ENCODE results near the gene NELFCD.
A peak's percentile ranks its signal among the peaks of the same experiment; 100 is the strongest.

Gene NELFCD

DNA sequence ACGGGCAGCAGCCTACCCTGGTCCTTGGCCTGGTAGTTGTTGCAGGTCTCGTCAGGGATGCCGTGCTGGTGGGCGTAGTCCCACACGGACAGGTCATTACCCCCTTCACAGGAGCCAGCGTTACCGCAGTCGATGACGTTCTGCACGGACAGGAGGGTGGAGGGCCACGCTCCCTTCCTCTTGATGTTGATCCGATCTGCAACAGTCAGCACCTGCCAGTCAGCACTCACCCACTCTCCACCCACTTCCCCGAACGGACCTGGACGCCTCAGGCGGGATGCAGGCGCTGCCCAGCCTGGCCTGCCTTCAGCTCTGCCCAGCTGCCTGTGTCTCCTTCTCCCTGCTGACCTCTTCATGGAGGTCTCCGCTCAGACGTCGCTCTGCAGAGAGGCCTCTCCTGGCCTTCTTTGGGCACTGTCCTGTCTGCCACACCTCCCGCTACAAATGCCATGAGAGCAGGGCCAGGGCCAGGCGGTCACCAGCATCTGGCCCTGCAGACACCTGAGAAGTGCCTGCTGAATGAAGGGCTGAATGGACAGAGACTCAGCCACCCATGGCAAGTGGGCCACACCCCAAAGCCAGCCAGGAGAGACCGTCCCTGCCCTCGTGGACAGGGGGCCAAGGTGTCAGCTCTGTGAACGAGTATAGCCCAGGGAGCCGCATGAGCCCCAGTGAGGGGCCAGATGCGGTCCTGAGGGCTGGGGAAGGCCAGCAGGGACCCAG is 20.6 kb downstream of the NELFCD start:
- no peak overlapping the region for H3K27ac ChIP-seq (ENCODE audit: low read depth, low read length)
- H3K27me3 ChIP-seq (ENCODE audit: control insufficient read depth in 5 of 5, insufficient read depth in 4 of 5, low read length in 5 of 5) = no peaks in the 10 kb centered on the region
- no peaks in the 10 kb centered on the region for H3K9me3 ChIP-seq (ENCODE audit: control insufficient read depth in 5 of 5, low read length in 5 of 5)
- no peak overlapping the region for H3K9ac ChIP-seq (ENCODE audit: low read length in 5 of 5)
- H3K4me1 ChIP-seq (ENCODE audit: control insufficient read depth in 5 of 5, insufficient read depth in 5 of 5, low read length in 5 of 5) = peaks cover 7 to 47% (median 34%) of the 10 kb centered on the region in 5 donors
- H3K4me3 ChIP-seq (ENCODE audit: low read depth in 1 of 5, low read length in 5 of 5) = no peak overlapping the region
- H3K36me3 ChIP-seq (ENCODE audit: control insufficient read depth in 5 of 5, insufficient read depth in 5 of 5, low read length in 5 of 5) = peaks cover 3 to 74% (median 61%) of the 10 kb centered on the region in 5 donors

DNA sequence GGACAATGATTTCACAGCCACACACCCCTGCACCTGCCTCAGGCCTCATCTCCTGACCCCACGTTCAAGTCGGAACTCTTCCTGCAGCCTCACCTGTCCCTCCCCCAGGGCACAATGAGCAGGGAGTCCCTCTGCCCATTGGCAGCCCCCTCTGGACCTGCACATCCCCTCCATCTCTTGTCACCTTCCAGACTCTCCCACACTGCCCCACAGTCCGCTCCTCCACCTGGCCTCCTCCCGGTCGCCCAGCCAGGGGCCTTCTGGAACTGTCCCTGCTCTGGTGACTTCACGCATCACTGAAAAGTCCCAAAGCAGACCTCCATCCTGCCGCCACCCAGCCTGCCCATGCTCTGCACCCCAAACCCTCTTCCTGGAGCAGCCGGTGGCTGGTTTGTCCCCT is 21.3 kb downstream of the NELFCD start:
- Histone ChIP-seq H3K27ac (ENCODE audit: low read depth, low read length) (no peak overlapping the region), H3K36me3 (ENCODE audit: control insufficient read depth in 5 of 5, insufficient read depth in 5 of 5, low read length in 5 of 5) (peaks cover 3 to 67% (median 53%) of the 10 kb centered on the region in 5 donors), H3K27me3 (ENCODE audit: control insufficient read depth in 5 of 5, insufficient read depth in 4 of 5, low read length in 5 of 5) (no peaks in the 10 kb centered on the region), H3K9me3 (ENCODE audit: control insufficient read depth in 5 of 5, low read length in 5 of 5) (no peaks in the 10 kb centered on the region), H3K4me1 (ENCODE audit: control insufficient read depth in 5 of 5, insufficient read depth in 5 of 5, low read length in 5 of 5) (peaks cover 7 to 51% (median 36%) of the 10 kb centered on the region in 5 donors), H3K9ac (ENCODE audit: low read length in 5 of 5) (no peak overlapping the region), H3K4me3 (ENCODE audit: low read depth in 1 of 5, low read length in 5 of 5) (no peak overlapping the region)

DNA sequence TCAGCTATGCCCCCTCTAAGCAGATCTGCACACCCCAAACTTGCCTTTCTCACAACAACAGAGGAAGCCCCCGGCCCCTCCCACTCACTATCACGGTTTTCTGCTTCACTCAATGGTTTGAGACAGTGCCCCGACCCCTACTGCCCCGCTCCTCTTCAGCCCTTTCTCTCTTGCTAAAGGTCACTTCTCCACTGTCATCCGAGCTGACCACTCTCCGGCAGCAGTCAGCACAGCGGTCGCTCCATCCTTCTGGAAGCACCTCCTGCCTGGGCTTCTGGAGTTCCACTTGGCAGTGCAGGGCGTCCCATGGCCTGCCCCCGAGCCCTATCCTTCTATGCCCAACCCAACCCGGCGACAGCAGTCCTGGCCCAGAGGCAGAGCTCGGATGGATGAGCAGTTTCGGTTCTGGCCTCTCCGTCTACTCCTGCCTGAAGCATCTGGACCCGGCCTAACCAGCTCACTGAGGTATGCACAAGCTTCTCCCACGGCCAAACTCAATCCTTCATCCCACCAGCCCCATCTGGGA is 21.9 kb downstream of the NELFCD start:
- Histone ChIP-seq H3K4me3 (ENCODE audit: low read depth in 1 of 5, low read length in 5 of 5) (no peak overlapping the region), H3K36me3 (ENCODE audit: control insufficient read depth in 5 of 5, insufficient read depth in 5 of 5, low read length in 5 of 5) (peaks cover under 1 to 61% (median 47%) of the 10 kb centered on the region in 5 donors), H3K27me3 (ENCODE audit: control insufficient read depth in 5 of 5, insufficient read depth in 4 of 5, low read length in 5 of 5) (no peaks in the 10 kb centered on the region), H3K27ac (ENCODE audit: low read depth, low read length) (no peak overlapping the region), H3K9me3 (ENCODE audit: control insufficient read depth in 5 of 5, low read length in 5 of 5) (no peaks in the 10 kb centered on the region), H3K4me1 (ENCODE audit: control insufficient read depth in 5 of 5, insufficient read depth in 5 of 5, low read length in 5 of 5) (peaks cover 7 to 56% (median 41%) of the 10 kb centered on the region in 5 donors), H3K9ac (ENCODE audit: low read length in 5 of 5) (peak overlapping the region in 1 of 5 donors; percentile 23)

DNA sequence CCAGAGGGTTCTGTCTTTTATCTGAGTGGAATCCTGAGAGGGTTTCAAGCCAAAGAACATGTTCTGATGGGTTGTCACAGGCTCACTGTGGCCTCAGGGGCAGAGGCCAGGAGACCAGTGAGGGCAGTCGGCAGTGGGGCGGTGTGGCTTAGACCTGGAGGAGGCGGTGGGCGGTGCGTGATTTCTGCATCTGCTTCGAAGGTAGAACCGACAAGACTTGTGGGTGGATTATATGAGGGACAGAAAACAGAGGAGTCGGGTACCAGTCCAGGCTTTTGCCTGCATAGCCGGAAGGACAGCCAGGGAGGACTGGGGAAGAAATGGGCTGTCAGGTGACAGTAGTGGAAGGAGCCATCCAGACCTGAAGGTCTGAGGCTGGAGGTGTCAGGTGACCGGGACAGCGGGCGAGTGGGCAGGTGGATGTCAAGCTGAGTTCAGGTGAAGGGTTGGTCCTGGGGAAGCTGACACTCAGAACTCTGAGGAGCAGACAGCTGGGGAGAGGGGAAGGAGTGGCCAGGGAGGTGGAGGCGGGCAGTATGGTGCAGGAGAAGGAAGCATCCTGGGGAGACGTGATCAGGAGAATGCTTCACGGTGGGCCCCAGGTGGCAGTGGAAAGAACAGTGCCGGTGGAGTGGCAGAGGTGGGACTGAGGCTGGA is 22.9 kb downstream of the NELFCD start:
- Histone ChIP-seq H3K4me1 (ENCODE audit: control insufficient read depth in 5 of 5, insufficient read depth in 5 of 5, low read length in 5 of 5) (peaks cover 10 to 65% (median 49%) of the 10 kb centered on the region in 5 donors), H3K9me3 (ENCODE audit: control insufficient read depth in 5 of 5, low read length in 5 of 5) (no peaks in the 10 kb centered on the region), H3K36me3 (ENCODE audit: control insufficient read depth in 5 of 5, insufficient read depth in 5 of 5, low read length in 5 of 5) (peaks cover 0 to 51% (median 39%) of the 10 kb centered on the region in 5 donors), H3K27ac (ENCODE audit: low read depth, low read length) (peak overlapping the region; percentile 77), H3K4me3 (ENCODE audit: low read depth in 1 of 5, low read length in 5 of 5) (peak overlapping the region in 2 of 5 donors; percentile 31 to 90), H3K9ac (ENCODE audit: low read length in 5 of 5) (peak overlapping the region in 2 of 5 donors; percentile 31 to 46), H3K27me3 (ENCODE audit: control insufficient read depth in 5 of 5, insufficient read depth in 4 of 5, low read length in 5 of 5) (no peaks in the 10 kb centered on the region)

DNA sequence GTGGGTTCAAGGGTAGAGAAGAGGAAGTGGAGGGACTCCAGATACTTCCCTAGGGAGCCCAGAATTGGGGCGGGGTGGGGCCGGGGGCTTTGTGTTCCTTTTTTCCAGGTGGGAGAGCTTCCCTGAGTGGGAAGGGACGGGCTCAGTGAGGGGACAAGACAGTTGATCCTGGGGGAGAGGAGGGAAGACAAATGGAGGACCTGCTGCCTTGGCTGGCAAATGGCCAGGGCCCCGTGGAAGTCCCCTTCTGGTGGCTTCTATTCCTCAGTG is 23.4 kb downstream of the NELFCD start:
- no peaks in the 10 kb centered on the region for H3K27me3 ChIP-seq (ENCODE audit: control insufficient read depth in 5 of 5, insufficient read depth in 4 of 5, low read length in 5 of 5)
- H3K36me3 ChIP-seq (ENCODE audit: control insufficient read depth in 5 of 5, insufficient read depth in 5 of 5, low read length in 5 of 5) = peaks cover 0 to 47% (median 34%) of the 10 kb centered on the region in 5 donors
- peaks cover 11 to 69% (median 53%) of the 10 kb centered on the region in 5 donors for H3K4me1 ChIP-seq (ENCODE audit: control insufficient read depth in 5 of 5, insufficient read depth in 5 of 5, low read length in 5 of 5)
- no peaks in the 10 kb centered on the region for H3K9me3 ChIP-seq (ENCODE audit: control insufficient read depth in 5 of 5, low read length in 5 of 5)
- peak overlapping the region in 4 of 5 donors; percentile 81 to 92 (median 88) for H3K4me3 ChIP-seq (ENCODE audit: low read depth in 1 of 5, low read length in 5 of 5)
- peak overlapping the region in 3 of 5 donors; percentile 31 to 97 (median 46) for H3K9ac ChIP-seq (ENCODE audit: low read length in 5 of 5)
- H3K27ac ChIP-seq (ENCODE audit: low read depth, low read length) = peak overlapping the region; percentile 77

DNA sequence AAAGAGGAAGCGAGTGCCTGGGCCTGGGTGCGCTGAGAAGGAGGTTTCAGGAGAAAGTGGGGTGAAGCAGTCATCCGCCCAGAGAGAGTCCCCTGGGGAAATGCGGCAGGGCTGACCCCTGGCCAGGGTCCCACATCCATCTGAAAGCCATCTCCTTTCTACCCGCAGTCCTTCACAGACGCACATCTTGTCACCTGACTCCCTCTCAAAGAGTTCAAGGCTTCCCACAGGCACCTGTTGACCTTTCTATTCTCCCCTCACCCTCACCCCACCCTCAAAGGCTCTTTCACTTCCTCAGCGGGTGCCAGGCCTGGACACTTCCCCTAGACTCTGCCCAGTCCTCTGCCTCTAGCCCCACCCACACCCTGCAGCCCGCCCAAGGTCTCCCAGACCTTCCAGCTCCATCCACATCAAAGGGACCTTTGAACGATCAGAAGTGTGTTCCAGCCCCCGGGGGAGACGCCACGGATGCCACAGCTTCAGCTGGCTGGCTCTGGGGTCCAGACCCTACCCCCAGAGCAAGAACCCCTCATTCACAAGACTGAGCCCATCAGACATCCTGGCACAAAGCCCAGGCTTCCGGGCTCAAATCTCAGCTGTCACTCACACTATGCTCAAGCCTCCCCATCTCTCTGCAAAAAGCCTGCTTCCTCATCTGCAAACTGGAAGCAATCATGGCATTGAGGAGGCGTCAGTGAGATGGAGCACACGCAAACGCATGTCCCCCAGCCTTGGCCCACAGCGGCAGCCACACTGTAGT is 23.9 kb downstream of the NELFCD start:
- peak overlapping the region; percentile 69 to 92 (median 87) for H3K4me3 ChIP-seq (ENCODE audit: low read depth in 1 of 5, low read length in 5 of 5)
- H3K4me1 ChIP-seq (ENCODE audit: control insufficient read depth in 5 of 5, insufficient read depth in 5 of 5, low read length in 5 of 5) = peaks cover 11 to 74% (median 59%) of the 10 kb centered on the region in 5 donors
- H3K27ac ChIP-seq (ENCODE audit: low read depth, low read length) = peak overlapping the region; percentile 77
- H3K36me3 ChIP-seq (ENCODE audit: control insufficient read depth in 5 of 5, insufficient read depth in 5 of 5, low read length in 5 of 5) = peaks cover 0 to 43% (median 32%) of the 10 kb centered on the region in 5 donors
- no peaks in the 10 kb centered on the region for H3K9me3 ChIP-seq (ENCODE audit: control insufficient read depth in 5 of 5, low read length in 5 of 5)
- no peaks in the 10 kb centered on the region for H3K27me3 ChIP-seq (ENCODE audit: control insufficient read depth in 5 of 5, insufficient read depth in 4 of 5, low read length in 5 of 5)
- H3K9ac ChIP-seq (ENCODE audit: low read length in 5 of 5) = peak overlapping the region; percentile 77 to 98 (median 95)

DNA sequence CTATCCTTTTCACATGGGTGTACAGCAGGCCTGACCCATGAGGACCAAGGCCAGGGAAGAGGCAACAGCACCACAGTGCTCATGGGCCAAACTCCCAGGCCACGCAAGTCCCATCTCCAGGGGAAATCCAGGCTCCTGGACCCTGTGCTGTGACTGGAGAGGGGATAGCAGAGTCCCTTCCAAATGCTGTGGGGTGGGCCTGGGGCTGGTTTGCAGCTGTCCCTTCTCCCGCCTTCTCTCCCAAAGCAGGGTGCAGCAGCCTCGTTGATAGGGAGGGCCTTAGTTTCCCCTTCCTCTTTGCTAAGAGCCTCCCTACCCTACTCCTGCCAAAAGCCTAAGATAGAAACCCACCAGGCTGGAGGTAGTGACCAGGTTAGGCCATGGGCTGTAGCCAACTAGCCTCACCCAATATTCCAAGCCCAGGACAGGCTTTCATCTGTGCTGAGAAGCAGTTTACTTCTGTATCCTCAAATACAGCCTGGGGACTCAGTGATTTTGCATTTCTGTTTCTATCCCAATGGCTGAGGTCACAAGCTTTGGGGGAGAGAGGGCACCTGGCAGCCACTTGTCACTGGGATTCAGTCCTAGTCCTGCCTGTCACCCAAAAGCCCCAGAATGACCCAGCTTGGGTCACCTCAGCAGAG is 24.6 kb downstream of the NELFCD start:
- H3K36me3 ChIP-seq (ENCODE audit: control insufficient read depth in 5 of 5, insufficient read depth in 5 of 5, low read length in 5 of 5) = peaks cover 0 to 36% (median 30%) of the 10 kb centered on the region in 5 donors
- peak overlapping the region; percentile 77 for H3K27ac ChIP-seq (ENCODE audit: low read depth, low read length)
- H3K27me3 ChIP-seq (ENCODE audit: control insufficient read depth in 5 of 5, insufficient read depth in 4 of 5, low read length in 5 of 5) = no peaks in the 10 kb centered on the region
- H3K4me3 ChIP-seq (ENCODE audit: low read depth in 1 of 5, low read length in 5 of 5) = peak overlapping the region; percentile 69 to 92 (median 87)
- H3K9ac ChIP-seq (ENCODE audit: low read length in 5 of 5) = peak overlapping the region; percentile 77 to 98 (median 95)
- peaks cover 13 to 81% (median 66%) of the 10 kb centered on the region in 5 donors for H3K4me1 ChIP-seq (ENCODE audit: control insufficient read depth in 5 of 5, insufficient read depth in 5 of 5, low read length in 5 of 5)
- H3K9me3 ChIP-seq (ENCODE audit: control insufficient read depth in 5 of 5, low read length in 5 of 5) = no peaks in the 10 kb centered on the region

DNA sequence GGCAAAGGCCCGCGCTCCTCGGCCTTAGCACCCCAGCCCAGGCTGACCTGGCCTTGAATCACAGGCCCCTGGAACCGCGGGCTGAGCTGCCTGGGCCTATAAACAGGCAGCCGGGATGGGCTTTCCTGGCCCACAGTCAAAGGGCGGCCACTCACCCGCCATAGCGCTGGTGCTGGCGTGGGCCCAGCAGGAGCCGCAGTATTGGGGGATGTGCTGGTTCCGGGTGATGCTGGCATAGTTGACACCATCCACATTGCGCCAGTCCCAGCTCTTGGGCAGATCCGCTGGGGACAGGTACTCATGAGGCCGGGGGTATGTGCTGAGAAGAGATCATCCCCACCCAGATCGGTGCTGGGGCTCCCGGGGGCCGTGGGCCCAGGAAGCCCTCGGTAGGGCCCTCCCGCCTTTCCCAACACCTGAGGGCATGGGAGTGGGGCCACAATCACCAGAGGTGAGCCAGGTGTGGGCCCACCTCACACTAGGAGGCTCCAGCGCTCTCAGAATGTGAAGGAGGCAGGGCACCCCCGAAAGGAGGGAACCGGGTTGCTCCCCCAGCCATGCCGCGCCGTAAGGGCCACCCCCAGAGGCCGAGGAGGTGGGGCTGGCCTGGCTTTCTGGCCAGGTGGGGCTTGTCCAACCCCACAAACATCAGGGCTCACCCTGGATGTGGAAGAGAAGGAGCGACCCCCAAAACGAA is 25.3 kb downstream of the NELFCD start:
- Histone ChIP-seq H3K9me3 (ENCODE audit: control insufficient read depth in 5 of 5, low read length in 5 of 5) (no peaks in the 10 kb centered on the region), H3K4me1 (ENCODE audit: control insufficient read depth in 5 of 5, insufficient read depth in 5 of 5, low read length in 5 of 5) (peaks cover 18 to 88% (median 72%) of the 10 kb centered on the region in 5 donors), H3K27me3 (ENCODE audit: control insufficient read depth in 5 of 5, insufficient read depth in 4 of 5, low read length in 5 of 5) (no peaks in the 10 kb centered on the region), H3K36me3 (ENCODE audit: control insufficient read depth in 5 of 5, insufficient read depth in 5 of 5, low read length in 5 of 5) (peaks cover 0 to 29% (median 26%) of the 10 kb centered on the region in 5 donors), H3K27ac (ENCODE audit: low read depth, low read length) (peak overlapping the region; percentile 77), H3K9ac (ENCODE audit: low read length in 5 of 5) (peak overlapping the region; percentile 77 to 98 (median 95)), H3K4me3 (ENCODE audit: low read depth in 1 of 5, low read length in 5 of 5) (peak overlapping the region; percentile 69 to 92 (median 87))
